H9 (cell line): ENCODE data around the gene ZNF239. TPM values are rescaled to one million over a fixed set of nuclear protein-coding genes. Genes with fewer than 3 reads are reported as not detected.

Source experiments
- DNase-seq: peaks from one replicate; pipeline ENCODE4 v3.0.0-alpha.2; 2017
- H2AFZ ChIP-seq: one replicate; pipeline ENCODE4 v1.6.1; 2013; ENCODE audit warnings: mild to moderate bottlenecking, low read length, control low read depth, moderate library complexity
- H2AK5ac ChIP-seq: 2 replicates; pipeline ENCODE4 v1.6.1; 2013; ENCODE audit warnings: low read length, control low read depth, mixed read lengths; ENCODE audit not compliant: insufficient read length
- H2BK120ac ChIP-seq: one replicate; pipeline ENCODE4 v1.6.1; 2013; ENCODE audit warnings: low read depth, mild to moderate bottlenecking, low read length, control low read depth, inconsistent platforms; ENCODE audit not compliant: poor library complexity, severe bottlenecking
- H2BK12ac ChIP-seq: 2 replicates; pipeline ENCODE4 v1.6.1; 2013; ENCODE audit warnings: low read length, control low read depth, mixed read lengths, low read depth; ENCODE audit not compliant: insufficient read length
- H2BK15ac ChIP-seq: 2 replicates; pipeline ENCODE4 v1.6.1; 2013; ENCODE audit warnings: low read depth, low read length, control low read depth
- H2BK20ac ChIP-seq: one replicate; pipeline ENCODE4 v1.6.1; 2013; ENCODE audit warnings: low read depth, mild to moderate bottlenecking, low read length, control low read depth, inconsistent platforms; ENCODE audit not compliant: poor library complexity, severe bottlenecking
- H2BK5ac ChIP-seq: 2 replicates; pipeline ENCODE4 v1.6.1; 2013; ENCODE audit warnings: low read length, control low read depth, mixed read lengths; ENCODE audit not compliant: insufficient read length
- H3K14ac ChIP-seq: 2 replicates; pipeline ENCODE4 v1.6.1; 2013; ENCODE audit warnings: low read length, control low read depth; ENCODE audit not compliant: insufficient read depth
- H3K18ac ChIP-seq: 2 replicates; pipeline ENCODE4 v1.6.1; 2013; ENCODE audit warnings: low read depth, mild to moderate bottlenecking, mixed read lengths, low read length, control low read depth; ENCODE audit not compliant: insufficient read length
- H3K23ac ChIP-seq: 2 replicates; pipeline ENCODE4 v1.6.1; 2013; ENCODE audit warnings: low read length, control low read depth, mixed read lengths, low read depth; ENCODE audit not compliant: insufficient read length
- H3K23me2 ChIP-seq: 2 replicates; pipeline ENCODE4 v1.6.1; 2013; ENCODE audit warnings: low read depth, mild to moderate bottlenecking, mixed read lengths, low read length, control low read depth; ENCODE audit not compliant: insufficient read length, poor library complexity, severe bottlenecking
- H3K27ac ChIP-seq: 2 replicates; pipeline ENCODE4 v1.5.1; 2013; ENCODE audit warnings: low read length, control low read depth, mixed read lengths, low read depth; ENCODE audit not compliant: insufficient read length
- H3K27me3 ChIP-seq: 2 replicates; pipeline ENCODE4 v1.6.1; 2013; ENCODE audit warnings: low read length, control low read depth, inconsistent platforms; ENCODE audit not compliant: insufficient read depth
- H3K4ac ChIP-seq: 2 replicates; pipeline ENCODE4 v1.6.1; 2013; ENCODE audit warnings: low read depth, mild to moderate bottlenecking, control low read depth, inconsistent platforms, low read length, moderate library complexity
- H3K4me1 ChIP-seq: 2 replicates; pipeline ENCODE4 v1.6.1; 2013; ENCODE audit warnings: low read length, control low read depth, inconsistent platforms; ENCODE audit not compliant: insufficient read depth
- H3K4me2 ChIP-seq: 2 replicates; pipeline ENCODE4 v1.6.1; 2013; ENCODE audit warnings: low read length, control low read depth, mixed read lengths; ENCODE audit not compliant: insufficient read length, insufficient read depth
- H3K56ac ChIP-seq: 2 replicates; pipeline ENCODE4 v1.6.1; 2013; ENCODE audit warnings: low read depth, mild to moderate bottlenecking, mixed read lengths, low read length, control low read depth; ENCODE audit not compliant: insufficient read length
- H3K79me1 ChIP-seq: 2 replicates; pipeline ENCODE4 v1.6.1; 2013; ENCODE audit warnings: low read depth, mild to moderate bottlenecking, moderate library complexity, low read length, control low read depth, inconsistent platforms; ENCODE audit not compliant: insufficient read depth, poor library complexity, severe bottlenecking
- H3K79me2 ChIP-seq: 2 replicates; pipeline ENCODE4 v1.6.1; 2013; ENCODE audit warnings: low read length, control low read depth, inconsistent platforms; ENCODE audit not compliant: insufficient read depth
- H3K9ac ChIP-seq: 2 replicates; pipeline ENCODE4 v1.6.1; 2013; ENCODE audit warnings: low read length, control low read depth, mixed read lengths; ENCODE audit not compliant: insufficient read length; ENCODE audit errors: extremely low read depth
- H3K9me3 ChIP-seq: one replicate; pipeline ENCODE4 v1.6.1; 2013; ENCODE audit warnings: low read depth, low read length, inconsistent platforms; ENCODE audit not compliant: control insufficient read depth
- H3T11ph ChIP-seq: one replicate; pipeline ENCODE4 v1.6.1; 2013; ENCODE audit warnings: mild to moderate bottlenecking, low read length, control low read depth, inconsistent platforms
- H4K20me1 ChIP-seq: one replicate; pipeline ENCODE4 v1.6.1; 2013; ENCODE audit not compliant: control insufficient read depth, insufficient read length, insufficient read depth
- H4K5ac ChIP-seq: 2 replicates; pipeline ENCODE4 v1.6.1; 2013; ENCODE audit warnings: low read depth, mild to moderate bottlenecking, mixed read lengths, low read length, control low read depth; ENCODE audit not compliant: insufficient read length
- H4K8ac ChIP-seq: replicated peaks from 2 replicates; pipeline ENCODE4 v1.6.1; 2013; ENCODE audit warnings: low read length, control low read depth, mixed read lengths, low read depth; ENCODE audit not compliant: insufficient read length
- H4K91ac ChIP-seq: 2 replicates; pipeline ENCODE4 v1.6.1; 2013; ENCODE audit warnings: low read depth, mild to moderate bottlenecking, moderate library complexity, mixed read lengths, low read length, control low read depth; ENCODE audit not compliant: insufficient read length
- H3K27ac Mint-ChIP-seq, 3 experiments: 2 replicates in 2 of 3; 3 replicates in 1 of 3; pipeline ENCODE4 v1.8.0; 2020 to 2021; ENCODE audit warnings: mixed read lengths in 3 of 3, mild to moderate bottlenecking in 1 of 3, moderate library complexity in 1 of 3
- H3K27me3 Mint-ChIP-seq: 2 replicates; pipeline ENCODE4 v1.8.0; 2021; ENCODE audit warnings: low read depth, mild to moderate bottlenecking, moderate library complexity, mixed read lengths
- H3K36me3 Mint-ChIP-seq, 3 experiments: 2 replicates in 2 of 3; 3 replicates in 1 of 3; pipeline ENCODE4 v1.8.0; 2020 to 2021; ENCODE audit warnings: low read depth in 3 of 3, mixed read lengths in 3 of 3; ENCODE audit not compliant: insufficient read depth in 1 of 3
- H3K4me1 Mint-ChIP-seq, 2 experiments: 2 replicates each; pipeline ENCODE4 v1.8.0; 2020; ENCODE audit warnings: mixed read lengths in 2 of 2
- H3K4me3 Mint-ChIP-seq, 2 experiments: 2 replicates in 1 of 2; 3 replicates in 1 of 2; pipeline ENCODE4 v1.8.0; 2020 to 2021; ENCODE audit warnings: mild to moderate bottlenecking in 2 of 2, mixed read lengths in 2 of 2, moderate library complexity in 1 of 2
- H3K9me3 Mint-ChIP-seq, 2 experiments: 2 replicates in 1 of 2; 3 replicates in 1 of 2; pipeline ENCODE4 v1.8.0; 2020; ENCODE audit warnings: mild to moderate bottlenecking in 2 of 2, mixed read lengths in 2 of 2, moderate library complexity in 1 of 2
- CTCF ChIP-seq: fragments of 200-600 bp; sonication (generic); conservative IDR thresholded peaks from 3 replicates; pipeline ENCODE4 v1.8.0; 2021; ENCODE audit warnings: antibody characterized with exemption, mild to moderate bottlenecking
- WGBS: extraction: QIAGEN DNeasy Blood & Tissue Kit; methylation state at CpG from one replicate; pipeline ENCODE4 v1.1.7; 2013; ENCODE audit warnings: missing lambda C conversion rate, low lambda C conversion rate, mixed read lengths; ENCODE audit not compliant: insufficient read length; ENCODE audit errors: extremely low coverage; 5-methylcytosine and 5-hydroxymethylcytosine counted together
- total RNA-seq: library from RNA; stranded (reverse); gene quantifications from 2 replicates; pipeline ENCODE4 v1.2.1, GENCODE V29; 2021

Gene ZNF239
- total RNA-seq, 1 experiment from 2014 or later = 16.2 TPM

GRCh38 chr10:43619368-43619767 is 45.0 kb upstream of the ZNF239 start:
- H3T11ph ChIP-seq = no peak overlapping the region
- no peak overlapping the region for H3K4ac ChIP-seq
- no peak overlapping the region for H3K27ac ChIP-seq
- H3K18ac ChIP-seq = no peak overlapping the region
- H4K91ac ChIP-seq = no peak overlapping the region
- no peak overlapping the region for H3K9ac ChIP-seq
- H3K56ac ChIP-seq = no peak overlapping the region
- no peaks in the 10 kb centered on the region for H3K27me3 ChIP-seq
- H3K4me1 ChIP-seq = no peaks in the 10 kb centered on the region
- H2AK5ac ChIP-seq = no peak overlapping the region
- no peak for DNase-seq
- H3K79me2 ChIP-seq = no peaks in the 10 kb centered on the region
- H3K79me1 ChIP-seq = no peaks in the 10 kb centered on the region
- no peak overlapping the region for H3K27ac Mint-ChIP-seq
- H4K20me1 ChIP-seq = no peaks in the 10 kb centered on the region
- no peak for TF ChIP-seq CTCF
- no peak overlapping the region for H3K4me3 Mint-ChIP-seq
- H3K36me3 Mint-ChIP-seq = peaks cover 40 to 45% (median 44%) of the 10 kb centered on the region in 3 experiments
- no peak overlapping the region for H2BK15ac ChIP-seq
- no peak overlapping the region for H3K4me2 ChIP-seq
- H2BK12ac ChIP-seq = no peak overlapping the region
- H3K4me1 Mint-ChIP-seq = no peaks in the 10 kb centered on the region
- peaks cover 22% of the 10 kb centered on the region for H3K9me3 ChIP-seq
- no peak overlapping the region for H2BK120ac ChIP-seq
- H4K8ac ChIP-seq = no peak overlapping the region
- no peak overlapping the region for H2AFZ ChIP-seq
- no peaks in the 10 kb centered on the region for H3K23me2 ChIP-seq
- no peak overlapping the region for H3K23ac ChIP-seq
- WGBS = no CpG with 5 or more reads among the region's 2 CpGs
- no peak overlapping the region for H4K5ac ChIP-seq
- no peak overlapping the region for H2BK20ac ChIP-seq
- H3K9me3 Mint-ChIP-seq = peaks cover 59 to 64% of the 10 kb centered on the region in 2 experiments
- peaks cover 1% of the 10 kb centered on the region for H3K27me3 Mint-ChIP-seq
- H2BK5ac ChIP-seq = no peak overlapping the region
- H3K14ac ChIP-seq = no peak overlapping the region
